Endometrial microvascular endothelial cells (primary cell): ENCODE data around the gene ZFPL1. TPM values are rescaled to one million over a fixed set of nuclear protein-coding genes. Genes with fewer than 3 reads are reported as not detected.

Source experiments
- in situ Hi-C: cut with HindIII; loops from 2 replicates; pipeline ENCODE4 v1.10.0; 2017; ENCODE audit warnings: low sequenced_read_pairs, low pct_unique_long_range_greater_than_20kb; ENCODE audit errors: inconsistent ontology term
- total RNA-seq: library from RNA; depleted of rRNA; stranded (reverse); fragments of >200 nt; gene quantifications from one replicate; pipeline ENCODE4 v1.2.3, GENCODE V29; 2015; ENCODE audit errors: inconsistent ontology term

ZFPL1 gene
- total RNA-seq, 1 donor from 2014 or later = 33.8 TPM

GRCh38 chr11:65086809-65087208, 2.8 kb downstream of the ZFPL1 start:
- in situ Hi-C loops = no loop called here

- in situ Hi-C loops = no loop called here
Observed at GRCh38 chr11:65087216-65087615, 3.2 kb downstream of the ZFPL1 start.

GRCh38 chr11:65087827-65088226, 3.8 kb downstream of the ZFPL1 start:
- in situ Hi-C loops = no loop called here

DNA sequence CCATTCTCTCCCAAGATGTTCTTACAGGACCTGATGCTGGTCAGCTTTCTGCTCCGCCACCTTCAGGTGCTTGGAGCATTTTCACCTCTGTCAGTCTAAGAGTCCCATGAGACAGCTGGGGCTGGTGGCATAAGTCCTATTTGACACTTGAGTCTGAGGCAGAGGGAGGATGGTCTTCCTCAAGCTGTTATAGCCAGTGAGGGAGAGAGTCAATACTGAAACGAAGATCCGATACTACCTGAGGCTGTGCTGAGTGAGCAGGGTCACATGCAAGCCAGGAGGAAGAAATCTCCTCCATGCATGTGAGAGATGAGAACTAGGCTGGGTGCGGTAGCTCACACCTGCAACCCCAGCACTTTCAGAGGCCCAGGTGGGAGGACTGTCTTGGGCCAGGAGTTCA, 5.6 kb downstream of the ZFPL1 start:
- in situ Hi-C loops = no loop called here

- in situ Hi-C loops = no loop called here
Observed at GRCh38 chr11:65090628-65091027, 6.6 kb downstream of the ZFPL1 start.

DNA sequence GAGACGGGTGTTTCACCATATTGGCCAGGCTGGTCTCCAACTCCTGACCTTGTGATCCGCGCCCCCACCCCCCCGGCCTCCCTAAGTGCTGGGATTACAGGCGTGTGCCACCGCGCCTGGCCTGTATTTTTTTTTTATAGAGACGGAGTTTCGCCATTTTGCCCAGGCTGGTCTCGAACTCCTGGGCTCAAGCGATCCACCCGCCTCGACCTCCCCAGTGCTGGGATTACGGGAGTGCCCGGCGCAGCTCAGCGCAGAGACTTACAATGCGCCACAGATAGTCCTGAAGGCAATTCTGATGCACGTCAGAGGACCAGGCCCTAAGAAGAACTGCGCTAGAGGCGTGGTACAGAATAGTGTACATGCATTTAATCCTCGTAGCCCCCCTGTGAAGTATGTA, 11.4 kb downstream of the ZFPL1 start:
- in situ Hi-C loops = no loop called here

DNA sequence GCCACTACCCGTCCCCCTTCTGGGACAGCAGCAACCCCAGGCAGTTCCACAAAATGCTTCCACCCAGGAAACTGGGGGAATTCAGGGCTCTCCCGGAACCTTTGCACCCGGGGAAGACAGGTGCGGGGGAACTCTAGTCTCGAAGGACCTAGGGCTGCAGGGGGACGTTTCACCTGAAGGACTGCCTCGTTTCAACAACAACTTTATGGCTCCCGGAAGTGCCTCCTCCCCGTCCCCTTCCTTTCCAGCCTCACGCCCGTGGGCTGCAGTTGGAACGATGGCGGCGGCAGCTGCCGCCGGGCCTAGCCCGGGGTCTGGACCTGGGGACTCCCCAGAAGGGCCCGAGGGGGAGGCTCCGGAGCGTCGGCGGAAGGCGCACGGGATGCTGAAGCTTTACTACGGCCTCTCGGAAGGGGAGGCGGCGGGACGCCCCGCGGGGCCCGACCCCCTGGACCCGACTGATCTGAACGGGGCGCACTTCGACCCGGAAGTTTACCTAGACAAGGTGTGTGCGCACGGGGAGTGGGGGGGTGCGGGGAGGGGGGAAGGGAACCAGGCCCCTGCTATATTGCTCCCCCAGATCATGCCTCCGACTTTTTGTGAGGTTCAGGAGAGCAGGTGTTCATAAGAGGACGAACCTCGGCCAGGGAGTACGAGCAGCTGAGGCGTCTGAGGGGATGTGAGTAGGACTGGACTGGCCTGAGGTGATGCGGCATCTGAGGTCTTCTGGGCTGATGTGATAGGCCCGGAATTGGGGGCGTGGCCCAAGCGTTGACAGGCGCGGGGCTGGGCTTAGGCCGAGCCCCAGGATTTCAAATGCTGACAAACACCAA, 12.2 kb downstream of the ZFPL1 start, which contains the start of gene VPS51:
TSS of gene VPS51 (plus strand) at position 241 of the 833 bp plus-strand sequence. CDS start at position 278, 37 bp downstream.
- in situ Hi-C loops = no loop called here

GRCh38 chr11:65096926-65097325, 12.9 kb downstream of the ZFPL1 start:
- in situ Hi-C loops = no loop called here

GRCh38 chr11:65100674-65101350, 16.8 kb downstream of the ZFPL1 start:
- in situ Hi-C loops = no loop called here

DNA sequence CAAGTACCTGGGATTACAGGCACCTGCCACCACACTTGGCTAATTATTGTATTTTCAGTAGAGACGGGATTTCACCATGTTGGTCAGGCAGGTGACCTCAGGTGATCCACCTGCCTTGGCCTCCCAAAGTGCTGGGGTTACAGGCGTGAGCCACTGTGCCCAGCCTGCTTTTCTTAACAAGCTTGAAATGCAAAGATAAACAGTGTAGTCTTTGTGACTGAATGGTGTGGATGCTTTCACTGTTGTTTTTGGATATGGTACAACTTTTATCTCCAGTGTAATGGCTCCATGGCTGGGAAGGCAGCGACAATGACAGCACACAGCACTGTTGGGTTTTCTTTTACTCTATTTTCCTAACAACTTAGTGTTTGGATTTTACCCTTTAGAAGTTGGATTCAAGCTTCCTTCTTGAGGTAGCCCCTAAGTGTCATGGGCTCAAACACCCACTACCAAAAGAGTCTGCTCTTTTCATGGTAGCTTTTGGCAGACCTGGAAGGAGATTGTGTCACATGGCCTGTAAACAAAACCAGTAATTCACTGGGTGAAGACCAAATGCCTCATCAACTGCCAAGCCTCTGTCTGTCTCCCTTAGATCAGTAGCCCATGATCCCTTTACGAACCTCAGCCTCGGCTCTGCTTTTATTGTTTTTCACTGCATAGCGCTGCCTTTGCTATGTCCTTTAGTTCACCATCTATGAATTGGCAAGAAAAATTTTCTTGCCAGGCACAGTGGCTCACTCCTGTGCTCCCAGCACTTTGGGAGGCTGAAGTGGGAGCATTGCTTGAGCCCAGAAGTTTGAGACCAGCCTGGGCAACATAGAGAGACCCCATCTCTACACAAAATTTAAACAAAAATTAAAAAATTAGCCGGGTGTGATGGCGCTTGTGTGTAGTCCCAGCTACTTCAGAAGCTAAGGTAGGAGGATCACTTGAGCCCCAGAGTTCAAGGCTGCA, 18.4 kb downstream of the ZFPL1 start:
- in situ Hi-C loops = no loop called here

- in situ Hi-C loops = no loop called here
Observed at GRCh38 chr11:65103476-65103875, 19.5 kb downstream of the ZFPL1 start.

DNA sequence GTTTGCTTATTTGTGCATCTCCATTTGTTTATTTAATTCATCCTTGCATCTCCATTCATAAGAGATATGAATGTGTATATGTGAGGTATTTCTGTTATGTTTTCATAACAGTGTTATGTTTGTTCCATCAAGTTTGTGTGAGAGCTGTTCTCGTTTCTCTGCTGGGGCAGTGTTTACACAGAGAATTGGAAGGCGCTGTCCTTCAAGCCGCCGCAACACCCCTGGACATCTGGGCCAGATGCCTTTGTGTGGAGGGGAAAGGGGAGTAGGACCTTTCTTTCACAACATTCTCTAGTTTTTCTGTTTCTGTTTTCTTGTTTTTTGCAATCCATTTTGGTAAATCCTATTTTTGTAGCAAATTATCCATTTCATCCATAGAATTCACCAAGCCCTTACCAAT, 20.6 kb downstream of the ZFPL1 start:
- in situ Hi-C loops = no loop called here

GRCh38 chr11:65107078-65107477, 23.1 kb downstream of the ZFPL1 start:
- in situ Hi-C loops = no loop called here

GRCh38 chr11:65107751-65108468, 23.9 kb downstream of the ZFPL1 start:
- in situ Hi-C loops = no loop called here

- in situ Hi-C loops = no loop called here
Observed at GRCh38 chr11:65108469-65109123, 24.6 kb downstream of the ZFPL1 start.

DNA sequence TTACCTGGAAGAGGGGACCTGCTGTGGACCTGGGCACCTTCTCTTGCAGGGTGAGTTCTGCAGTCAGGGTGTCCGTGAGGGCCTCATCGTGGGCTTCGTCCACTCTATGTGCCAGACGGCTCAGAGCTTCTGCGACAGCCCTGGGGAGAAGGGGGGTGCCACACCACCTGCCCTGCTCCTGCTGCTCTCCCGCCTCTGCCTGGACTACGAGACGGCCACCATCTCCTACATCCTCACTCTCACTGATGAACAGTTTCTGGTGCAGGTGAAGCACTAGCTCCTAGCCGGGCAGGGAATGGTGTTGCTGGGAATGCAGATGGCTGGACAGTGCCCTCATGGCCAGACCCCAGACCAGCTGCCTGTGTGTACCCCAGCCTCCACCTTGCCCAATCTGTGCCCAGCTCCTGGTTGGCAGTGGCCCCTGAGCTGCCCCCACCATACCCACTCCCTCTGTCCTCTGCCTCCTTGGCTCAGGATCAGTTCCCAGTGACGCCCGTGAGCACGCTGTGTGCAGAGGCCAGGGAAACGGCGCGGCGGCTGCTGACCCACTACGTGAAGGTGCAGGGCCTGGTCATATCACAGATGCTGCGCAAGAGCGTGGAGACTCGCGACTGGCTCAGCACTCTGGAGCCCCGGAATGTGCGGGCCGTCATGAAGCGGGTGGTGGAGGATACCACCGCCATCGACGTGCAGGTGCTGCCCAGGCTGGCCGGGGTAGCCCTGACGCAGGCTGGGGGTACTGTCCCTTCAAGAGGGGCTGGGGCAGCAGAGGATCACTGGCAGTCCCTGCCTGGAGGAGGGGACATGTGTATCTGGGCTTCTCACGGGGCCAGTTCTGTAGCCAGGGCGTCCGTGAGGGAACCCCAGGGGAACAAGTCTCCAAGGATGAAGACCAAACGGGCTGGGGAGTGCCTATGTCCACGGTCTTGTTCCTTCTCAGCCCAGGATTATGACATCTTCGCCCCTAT, 25.5 kb downstream of the ZFPL1 start:
- in situ Hi-C loops = no loop called here

- in situ Hi-C loops = no loop called here
Observed at GRCh38 chr11:65110354-65110861, 26.4 kb downstream of the ZFPL1 start.
